ENCODE data around the gene RUNX3. TPM values are rescaled to one million over a fixed set of nuclear protein-coding genes. Genes with fewer than 3 reads are reported as not detected.
"Not testable (repeated sequence)": the region's sequence is repeated elsewhere in the genome, so short reads cannot be mapped to it uniquely, and the experiment has no call there.

Gene RUNX3
- total RNA-seq, 1 donor: not detected

DNA sequence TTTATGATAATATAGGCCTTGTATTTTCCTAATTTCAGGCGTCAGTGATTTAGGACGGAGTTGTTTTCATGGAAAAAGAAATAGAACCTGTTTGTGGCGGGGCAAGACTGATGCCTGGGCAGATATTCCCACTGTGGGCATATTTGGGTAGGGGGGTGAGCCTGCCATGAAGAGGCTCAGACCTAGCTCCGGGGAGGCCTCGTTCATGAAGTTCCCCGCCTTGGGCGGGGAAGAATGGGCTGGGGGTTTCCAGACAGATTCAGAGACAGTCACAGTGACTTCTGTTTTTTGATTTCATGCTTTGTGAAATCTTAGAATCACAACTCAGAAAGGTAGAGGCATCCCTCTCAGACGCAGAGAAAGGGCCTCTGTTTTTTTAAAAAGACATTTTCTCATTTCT lies 36.1 kb downstream of the RUNX3 start:
- TF ChIP-seq, protein P1, sequence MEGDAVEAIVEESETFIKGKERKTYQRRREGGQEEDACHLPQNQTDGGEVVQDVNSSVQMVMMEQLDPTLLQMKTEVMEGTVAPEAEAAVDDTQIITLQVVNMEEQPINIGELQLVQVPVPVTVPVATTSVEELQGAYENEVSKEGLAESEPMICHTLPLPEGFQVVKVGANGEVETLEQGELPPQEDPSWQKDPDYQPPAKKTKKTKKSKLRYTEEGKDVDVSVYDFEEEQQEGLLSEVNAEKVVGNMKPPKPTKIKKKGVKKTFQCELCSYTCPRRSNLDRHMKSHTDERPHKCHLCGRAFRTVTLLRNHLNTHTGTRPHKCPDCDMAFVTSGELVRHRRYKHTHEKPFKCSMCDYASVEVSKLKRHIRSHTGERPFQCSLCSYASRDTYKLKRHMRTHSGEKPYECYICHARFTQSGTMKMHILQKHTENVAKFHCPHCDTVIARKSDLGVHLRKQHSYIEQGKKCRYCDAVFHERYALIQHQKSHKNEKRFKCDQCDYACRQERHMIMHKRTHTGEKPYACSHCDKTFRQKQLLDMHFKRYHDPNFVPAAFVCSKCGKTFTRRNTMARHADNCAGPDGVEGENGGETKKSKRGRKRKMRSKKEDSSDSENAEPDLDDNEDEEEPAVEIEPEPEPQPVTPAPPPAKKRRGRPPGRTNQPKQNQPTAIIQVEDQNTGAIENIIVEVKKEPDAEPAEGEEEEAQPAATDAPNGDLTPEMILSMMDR (IDR thresholded peaks at IDR 0.05; ENCODE audit: insufficient read depth, low read length): no peak
- DNase-seq (ENCODE audit: low read depth): no peak

DNA sequence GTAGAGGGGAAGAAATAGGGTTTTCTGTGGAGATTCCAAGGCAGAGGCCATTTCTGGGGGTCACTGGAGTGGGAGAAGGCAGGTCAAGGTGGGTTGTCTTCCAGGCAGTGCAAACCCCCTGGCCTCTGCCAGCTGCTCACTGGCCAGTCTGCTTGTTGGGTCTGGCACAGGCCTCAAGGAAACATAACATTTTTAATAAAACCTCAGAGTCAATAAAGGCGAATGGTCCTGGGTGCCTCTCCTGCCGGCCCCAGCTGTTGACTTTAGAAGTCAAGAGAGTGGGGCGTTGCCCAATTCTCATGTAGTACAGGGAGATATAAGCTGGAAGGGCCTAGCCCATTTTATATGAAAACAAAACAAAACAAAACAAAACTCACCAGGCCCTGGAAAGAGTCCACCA lies 36.6 kb downstream of the RUNX3 start:
- TF ChIP-seq, protein P1 (IDR thresholded peaks at IDR 0.05; ENCODE audit: insufficient read depth, low read length): no peak
- H3K4me3 ChIP-seq (ENCODE audit: low read depth, low read length): no peak overlapping the region
- DNase-seq (ENCODE audit: low read depth): no peak

More for the DNA sequence above, 36.1 kb downstream of the RUNX3 start:
- no peak overlapping the region for H3K4me3 ChIP-seq (ENCODE audit: low read depth, low read length)

DNA sequence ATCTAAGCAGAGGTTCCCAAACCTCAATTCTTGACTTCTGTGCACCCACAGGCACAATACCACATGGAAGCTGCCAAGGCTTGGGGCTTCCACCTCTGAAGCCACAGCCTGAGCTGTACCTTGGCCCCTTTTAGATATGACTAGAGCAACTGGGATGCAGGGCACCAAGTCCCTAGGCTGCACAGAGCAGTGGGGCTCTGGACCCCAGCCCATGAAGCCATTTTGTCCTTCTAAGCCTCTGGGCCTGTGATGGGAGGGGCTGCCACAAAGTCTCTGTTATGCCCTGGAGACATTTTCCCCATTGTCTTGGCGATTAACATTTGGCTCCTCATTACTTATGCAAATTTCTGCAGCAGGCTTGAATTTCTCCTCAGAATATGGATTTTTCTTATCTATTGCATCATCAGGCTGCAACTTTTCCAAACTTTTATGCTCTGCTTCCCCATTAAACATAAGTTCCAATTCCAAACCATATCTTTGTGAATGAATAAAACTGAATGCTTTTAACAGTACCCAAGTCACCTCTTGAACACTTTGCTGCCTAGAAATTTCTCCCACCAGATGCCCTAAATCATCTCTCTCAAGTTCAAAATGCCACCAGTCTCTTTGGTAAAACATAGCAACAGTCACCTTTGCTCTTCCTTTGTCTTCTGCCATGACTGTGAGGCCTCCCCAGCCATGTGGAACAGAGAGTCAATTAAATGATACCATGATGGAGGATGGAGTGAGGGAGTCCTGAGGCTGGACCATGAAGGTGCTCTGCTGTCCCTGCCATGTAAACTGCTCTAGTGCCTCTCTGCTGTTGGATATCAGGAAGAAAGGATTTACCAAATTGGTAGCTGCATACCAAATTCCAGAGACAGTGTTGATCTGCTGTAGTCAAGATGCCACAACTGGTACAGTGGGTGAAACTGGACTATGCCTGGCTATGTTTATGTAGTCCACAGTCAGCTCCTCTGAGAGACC lies 37.6 kb downstream of the RUNX3 start:
- TF ChIP-seq, protein P1 (IDR thresholded peaks at IDR 0.05; ENCODE audit: insufficient read depth, low read length): no peak
- no peak overlapping the region for H3K4me3 ChIP-seq (ENCODE audit: low read depth, low read length)
- DNase-seq (ENCODE audit: low read depth): no peak

GRCh38 chr1:24891367-24891766 lies 38.7 kb downstream of the RUNX3 start:
- H3K4me3 ChIP-seq (ENCODE audit: low read depth, low read length); DNase-seq (ENCODE audit: low read depth): not testable (repeated sequence)

DNA sequence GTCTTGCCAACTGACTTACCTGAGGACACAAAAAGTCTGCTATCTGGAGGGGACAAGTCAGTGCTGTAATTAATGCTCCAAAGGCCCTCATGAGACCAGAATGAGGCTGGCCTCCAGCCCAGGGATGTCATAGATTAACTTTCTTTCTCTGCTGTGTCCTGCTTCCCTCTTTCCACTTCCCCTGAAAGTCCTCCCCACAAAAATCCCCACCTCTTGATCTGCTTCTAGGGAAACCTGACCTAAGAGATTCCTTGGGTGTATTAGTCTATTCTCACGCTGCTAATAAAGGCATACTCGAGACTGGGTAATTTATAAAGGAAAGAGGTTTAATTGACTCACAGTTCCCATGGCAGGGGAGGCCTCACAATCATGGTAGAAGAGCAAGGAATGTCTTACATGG lies 39.2 kb downstream of the RUNX3 start:
- no peak overlapping the region for H3K4me3 ChIP-seq (ENCODE audit: low read depth, low read length)
- no peak for DNase-seq (ENCODE audit: low read depth)
- TF ChIP-seq, protein P1 (IDR thresholded peaks at IDR 0.05; ENCODE audit: insufficient read depth, low read length): no peak

DNA sequence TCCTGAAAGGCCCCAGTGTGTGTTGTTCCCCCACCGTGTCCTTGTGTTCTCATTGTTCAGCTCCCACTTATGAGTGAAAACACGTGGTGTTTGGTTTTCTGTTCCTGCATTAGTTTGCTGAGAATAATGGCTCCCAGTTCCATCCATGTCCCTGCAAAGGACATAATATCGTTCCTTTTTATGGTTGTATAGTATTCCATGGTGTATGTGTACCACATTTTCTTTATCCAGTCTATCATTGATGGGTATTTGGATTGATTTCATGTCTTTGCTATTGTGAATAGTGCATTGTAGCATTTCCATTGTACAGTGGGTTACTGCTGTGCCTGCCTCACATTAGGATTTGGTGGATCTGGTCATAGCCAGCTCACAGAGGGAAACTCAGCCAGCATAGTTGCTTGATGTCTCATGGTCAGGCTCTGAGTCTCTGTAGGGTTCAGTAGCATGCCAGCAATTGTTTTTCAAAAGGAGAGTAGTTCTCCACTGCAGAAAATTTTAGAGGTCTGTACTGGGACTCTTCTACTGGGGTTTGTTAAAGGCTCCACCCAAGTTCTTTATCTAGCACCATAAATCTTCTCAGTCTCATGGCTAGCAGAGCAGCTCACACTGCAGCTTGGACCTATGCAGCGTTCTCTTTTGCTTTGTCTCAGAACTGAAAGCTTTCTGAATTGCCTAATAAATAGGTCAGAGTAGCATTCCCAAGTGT lies 41.0 kb downstream of the RUNX3 start:
- peak; percentile 97 for DNase-seq (ENCODE audit: low read depth)
- no peak overlapping the region for H3K4me3 ChIP-seq (ENCODE audit: low read depth, low read length)
- TF ChIP-seq, protein P1 (IDR thresholded peaks at IDR 0.05; ENCODE audit: insufficient read depth, low read length): no peak

All from fibroblast of the aortic adventitia (primary cell).